Activated CD8-positive, alpha-beta memory T cell treated with anti-CD3 and anti-CD28 coated beads, Interleukin-2, amount 50 U/mL, for 1 hour (primary cell): ENCODE data around the gene PMF1.
A peak's percentile ranks its signal among the peaks of the same experiment; 100 is the strongest.

Source experiments
- DNase-seq: peaks from one replicate; pipeline ENCODE4 v3.0.0-alpha.2; 2020; ENCODE audit errors: extremely low read depth

PMF1 gene

DNA sequence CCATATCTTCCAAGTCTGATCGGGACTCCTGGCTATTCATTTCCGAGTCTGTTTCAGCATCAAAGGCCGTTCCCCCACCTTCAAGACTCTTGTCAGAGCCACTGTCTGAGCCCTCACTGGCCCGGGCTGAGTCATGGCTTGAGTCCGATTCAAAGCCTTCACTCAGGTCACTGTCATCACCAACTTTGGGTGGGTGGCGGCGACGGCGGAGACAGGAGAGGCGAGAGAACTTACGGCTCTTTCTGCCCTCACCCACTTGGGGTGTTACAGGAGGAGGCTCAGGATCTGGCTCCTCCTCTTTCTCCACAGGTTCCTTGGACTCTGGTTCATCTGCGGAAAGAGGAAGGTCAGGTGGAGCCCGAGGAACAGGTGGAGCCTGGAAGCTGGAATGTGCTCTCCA is 53.2 kb downstream of the PMF1 start:
- no peak for DNase-seq

DNA sequence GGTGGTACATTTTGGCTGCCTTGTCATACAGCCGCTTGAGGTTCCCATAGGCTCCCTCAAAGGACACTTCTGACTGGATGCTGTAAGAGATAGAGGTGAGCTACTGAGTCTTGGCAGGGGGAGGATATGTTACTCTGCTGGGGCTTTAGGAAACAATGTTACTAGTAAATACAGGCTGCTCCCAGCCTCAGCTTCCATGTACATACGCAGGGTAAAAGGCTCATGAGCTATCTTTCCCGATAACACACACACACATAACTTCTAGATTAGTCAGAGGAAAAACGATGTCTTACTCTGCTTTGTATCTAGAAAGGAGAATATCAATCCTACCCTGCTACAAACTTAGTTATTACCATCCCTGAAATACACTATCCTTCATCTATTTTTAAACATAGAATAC is 55.5 kb downstream of the PMF1 start:
- DNase-seq, result no peak

DNA sequence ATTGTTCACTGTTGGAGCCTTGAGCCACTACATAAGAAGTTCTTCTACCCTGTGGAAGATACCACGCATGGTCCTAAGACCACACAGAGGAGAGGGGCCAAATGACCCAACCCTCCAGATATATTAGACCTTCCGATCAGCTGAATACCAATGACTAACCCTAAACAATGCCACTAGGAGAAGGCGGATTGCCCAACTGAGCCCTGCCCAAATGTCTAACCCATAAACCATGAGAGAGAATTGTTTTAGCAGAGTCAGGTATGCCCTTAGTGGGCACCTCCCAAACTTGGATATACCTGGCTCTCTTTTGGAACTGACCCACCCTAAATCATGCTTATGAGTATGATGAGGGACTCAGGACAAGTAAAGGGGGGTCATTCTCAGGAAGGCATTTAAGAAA is 57.5 kb downstream of the PMF1 start:
- DNase-seq, result no peak

DNA sequence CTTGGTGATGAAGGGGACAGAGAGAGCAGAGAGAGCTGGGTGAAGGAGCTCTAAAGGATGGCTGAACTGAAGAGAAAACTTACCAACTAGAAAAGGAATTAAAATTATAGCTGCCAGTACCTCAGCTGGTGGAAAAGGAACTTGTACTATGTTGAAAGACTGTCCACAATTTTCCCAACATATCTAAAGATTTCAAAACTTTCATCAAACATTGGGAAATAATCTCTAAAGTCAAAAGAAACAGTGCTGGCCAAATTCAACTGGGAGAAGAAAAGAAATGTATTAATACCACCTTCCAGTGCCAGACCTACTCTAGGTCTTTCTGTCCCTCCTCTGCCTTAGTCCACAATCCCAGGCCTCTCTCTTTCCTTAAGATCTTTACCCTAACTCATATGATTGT is 63.7 kb downstream of the PMF1 start:
- DNase-seq, result no peak

DNA sequence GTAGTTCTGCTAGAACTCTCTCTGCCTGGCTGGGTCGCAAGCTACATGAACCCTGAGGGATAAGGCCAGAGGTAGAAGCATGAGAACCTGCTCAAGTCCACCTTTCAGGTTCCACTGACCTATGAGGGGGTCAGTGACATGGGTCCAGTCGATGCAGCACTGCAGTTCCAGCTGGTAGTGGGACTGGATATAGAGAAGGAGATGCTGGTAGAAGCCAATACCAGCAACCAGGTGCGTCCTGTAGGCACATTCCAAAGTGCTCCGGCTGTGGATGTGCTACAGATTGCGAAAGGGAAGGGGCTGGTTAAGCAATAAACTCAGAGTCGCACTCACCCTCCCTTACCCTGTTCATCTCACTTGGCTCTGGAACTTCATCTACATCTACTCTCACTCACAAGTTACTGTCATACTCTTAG is 64.2 kb downstream of the PMF1 start:
- no peak for DNase-seq

DNA sequence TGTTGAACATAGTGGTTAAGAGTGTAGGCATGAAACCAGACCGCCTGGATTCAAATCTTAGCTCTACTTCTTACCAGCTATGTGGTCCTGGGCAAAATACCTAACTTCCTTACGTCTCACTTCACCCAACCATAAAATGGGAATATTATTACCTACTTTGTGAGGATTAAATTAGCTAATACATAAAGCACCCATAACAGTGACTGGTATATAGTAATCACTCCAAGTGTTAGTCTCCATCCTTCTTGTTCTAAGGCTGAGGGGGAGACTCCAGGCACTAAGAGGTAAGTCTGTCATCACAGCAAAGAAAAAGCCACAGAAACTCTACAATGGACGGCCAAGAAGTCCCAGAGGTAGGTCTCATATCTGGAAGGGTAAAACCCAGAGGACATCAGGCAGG is 67.0 kb downstream of the PMF1 start:
- no peak for DNase-seq

DNA sequence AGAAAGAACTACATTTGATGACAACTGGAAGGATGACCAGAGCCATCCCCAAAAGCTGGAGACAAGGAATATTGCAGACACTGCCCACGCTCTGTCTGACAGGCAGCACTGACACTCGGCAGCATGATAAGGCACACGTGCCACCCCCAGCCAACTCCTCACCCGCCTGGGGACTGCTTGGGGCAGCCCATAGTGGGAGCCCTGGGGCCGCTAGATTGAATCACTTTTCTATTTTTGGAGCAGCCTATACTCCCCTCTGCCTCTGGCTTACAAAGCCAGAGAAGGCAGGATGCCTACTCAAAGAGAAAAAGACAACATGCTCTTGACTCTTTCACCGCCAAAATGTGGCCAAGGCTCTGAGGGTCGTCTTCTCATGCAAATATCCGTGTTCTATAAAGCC is 68.5 kb downstream of the PMF1 start:
- DNase-seq, result no peak

DNA sequence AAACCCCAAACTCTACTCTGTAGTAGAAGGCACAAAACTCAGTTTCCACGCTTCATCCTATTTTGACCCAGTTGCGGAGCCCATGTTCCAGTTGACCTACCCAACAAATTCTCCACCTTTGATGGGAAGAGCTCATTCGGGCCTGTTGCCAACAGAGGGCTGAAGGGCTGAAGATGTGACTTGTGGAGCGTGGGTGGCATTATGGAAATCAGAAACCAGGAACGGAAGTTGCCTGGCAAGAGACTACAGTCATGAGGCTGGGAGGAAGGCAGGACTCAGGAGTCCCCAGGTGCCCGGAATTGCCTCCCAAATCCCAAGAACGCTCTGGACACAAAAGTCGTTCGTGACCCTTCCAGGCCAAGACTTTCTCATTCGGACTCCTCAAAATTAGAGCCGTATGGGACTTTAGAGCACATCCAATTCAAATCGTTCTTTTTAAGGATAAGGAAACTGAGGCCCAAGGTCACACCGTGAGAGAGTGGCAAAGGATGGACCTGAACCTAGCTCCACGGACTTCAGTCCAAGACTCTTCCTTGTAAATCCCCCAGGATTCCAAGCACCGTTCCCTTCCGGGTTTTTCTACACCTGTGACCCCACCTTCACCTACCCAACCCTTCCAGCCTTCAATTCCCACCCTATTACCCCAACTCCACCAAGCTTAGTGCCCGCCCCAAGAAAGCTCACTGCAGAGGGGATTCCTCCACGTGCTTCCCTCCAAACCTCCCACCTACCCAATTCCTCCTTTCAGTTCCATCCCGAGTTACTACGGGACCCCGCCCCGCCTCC is 69.1 kb downstream of the PMF1 start:
- no peak for DNase-seq

DNA sequence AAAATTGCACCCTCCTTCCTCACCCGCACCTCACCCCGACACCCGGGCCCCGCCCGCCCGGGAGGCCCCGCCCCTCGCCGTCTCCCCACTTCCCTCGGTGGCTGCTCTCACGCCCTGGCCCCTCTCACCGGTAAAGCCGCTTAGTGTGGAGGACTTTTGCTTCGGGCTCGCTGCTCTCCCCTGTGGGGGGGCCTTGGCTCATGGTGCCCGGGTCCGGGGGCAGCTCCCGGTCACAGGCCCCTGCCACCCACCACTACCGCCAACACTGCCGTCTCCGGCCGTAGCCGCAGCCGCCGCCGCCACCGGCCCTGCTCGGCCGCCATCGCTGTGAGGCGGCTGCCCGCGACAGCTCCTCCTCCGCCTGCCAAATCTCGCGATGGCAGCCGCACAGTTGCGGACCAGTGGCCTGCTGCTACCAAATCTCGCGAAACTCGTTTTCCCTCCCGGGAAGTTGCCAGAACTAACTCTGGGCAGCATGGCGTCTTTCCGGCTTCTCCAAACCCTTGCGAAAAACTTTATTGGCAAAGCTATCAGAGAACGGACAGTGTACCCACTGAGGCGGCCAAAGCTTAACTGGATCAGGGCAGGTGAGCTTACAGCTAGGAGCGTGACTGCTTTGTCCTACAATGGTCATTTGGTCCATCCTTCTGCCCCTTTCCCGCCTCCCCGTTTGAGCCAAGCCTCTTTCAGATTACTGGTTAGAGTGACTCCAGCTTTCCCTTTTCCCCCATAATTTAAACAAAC is 69.8 kb downstream of the PMF1 start, which contains the start of gene SMG5:
TSS of gene SMG5 (minus strand) at position 347 of the 744 bp plus-strand sequence. CDS start at position 202, 145 bp downstream.
- DNase-seq, result peak; percentile 94

DNA sequence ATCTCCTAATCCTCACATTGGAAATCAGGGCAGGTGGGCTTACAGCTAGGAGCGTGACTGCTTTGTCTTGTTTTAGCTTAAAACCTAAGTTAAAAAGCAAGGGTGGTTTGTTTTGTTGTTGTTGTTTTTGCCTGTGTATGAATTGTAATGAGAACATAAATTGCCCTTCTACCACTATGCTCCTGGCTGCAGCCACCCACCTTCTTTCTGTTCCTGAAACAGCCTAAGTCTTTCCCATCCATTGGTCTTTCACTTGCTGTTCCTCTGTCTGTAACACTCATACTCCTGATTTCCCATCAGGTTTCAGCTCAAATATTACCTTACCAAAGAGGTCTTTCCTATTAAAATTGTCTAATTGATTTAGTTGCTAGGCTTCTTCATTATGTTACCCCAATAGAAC is 70.7 kb downstream of the PMF1 start:
- DNase-seq, result no peak

DNA sequence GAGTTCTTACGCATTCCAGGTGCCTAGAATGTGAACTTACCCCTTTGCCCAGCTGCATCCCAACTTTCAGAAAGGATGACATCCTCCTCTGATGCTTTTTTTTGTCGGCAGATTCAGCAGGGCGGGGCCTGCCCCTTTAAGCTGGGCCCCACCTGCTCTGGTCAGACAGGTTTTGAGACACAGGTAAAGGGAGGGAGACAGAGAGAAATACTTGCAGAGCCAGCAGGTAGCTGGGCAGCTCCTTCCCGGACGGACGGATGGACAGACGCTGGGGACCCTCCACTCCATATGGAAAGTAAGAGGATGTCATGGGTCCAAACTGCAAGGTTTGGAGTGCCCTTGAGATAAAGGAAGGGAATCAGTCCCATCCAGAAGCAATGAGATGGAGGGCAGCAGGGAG is 71.3 kb downstream of the PMF1 start, which contains the start of gene TMEM79:
TSS of gene TMEM79 (plus strand) at position 214 of the 400 bp plus-strand sequence. CDS start 902 bp downstream, outside the sequence.
- DNase-seq, result no peak

DNA sequence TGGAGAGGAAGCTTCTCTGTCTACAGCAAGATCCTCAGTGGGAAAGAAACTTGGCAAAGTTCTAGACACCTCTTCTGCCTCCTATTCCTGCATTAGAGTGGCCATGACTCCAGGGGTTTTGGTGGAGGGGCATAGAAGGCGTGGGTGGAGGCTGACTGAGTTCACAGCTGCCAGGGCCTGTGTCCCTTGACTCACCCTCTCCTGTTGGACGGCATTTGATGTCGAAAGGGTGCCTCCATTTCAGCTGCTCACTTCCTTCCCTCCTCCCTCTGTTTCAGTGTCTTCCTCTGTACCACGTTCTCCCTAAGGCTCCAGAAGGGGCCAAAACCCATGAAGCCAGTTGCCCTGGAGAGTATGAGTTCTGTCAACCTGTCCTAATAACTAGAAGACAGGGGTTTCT is 72.0 kb downstream of the PMF1 start:
- no peak for DNase-seq

DNA sequence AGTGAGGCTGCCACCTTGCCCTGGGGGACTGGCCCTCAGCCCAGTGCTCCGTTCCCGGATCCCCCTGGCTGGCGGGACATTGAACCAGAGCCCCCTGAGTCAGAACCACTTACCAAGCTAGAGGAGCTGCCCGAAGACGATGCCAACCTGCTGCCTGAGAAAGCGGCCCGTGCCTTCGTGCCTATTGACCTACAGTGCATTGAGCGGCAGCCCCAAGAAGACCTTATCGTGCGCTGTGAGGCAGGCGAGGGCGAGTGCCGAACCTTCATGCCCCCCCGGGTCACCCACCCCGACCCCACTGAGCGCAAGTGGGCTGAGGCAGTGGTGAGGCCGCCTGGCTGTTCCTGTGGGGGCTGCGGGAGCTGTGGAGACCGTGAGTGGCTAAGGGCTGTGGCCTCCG is 72.6 kb downstream of the PMF1 start:
- DNase-seq, result no peak

DNA sequence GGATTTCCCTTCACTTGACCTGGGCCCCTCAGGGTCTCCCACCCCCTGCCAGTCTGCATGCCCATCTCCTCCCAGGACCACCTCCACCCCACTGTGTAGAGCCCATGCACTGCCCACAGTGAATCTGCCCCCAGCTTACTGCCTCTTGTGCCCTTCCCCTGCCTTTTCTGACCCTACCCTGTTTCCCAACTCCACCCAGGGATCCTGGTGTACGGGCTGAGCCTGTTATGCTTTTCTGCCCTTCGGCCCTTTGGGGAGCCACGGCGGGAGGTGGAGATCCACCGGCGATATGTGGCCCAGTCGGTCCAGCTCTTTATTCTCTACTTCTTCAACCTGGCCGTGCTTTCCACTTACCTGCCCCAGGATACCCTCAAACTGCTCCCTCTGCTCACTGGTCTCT is 73.3 kb downstream of the PMF1 start:
- no peak for DNase-seq
